Caco-2 (cell line): Measurements from ENCODE around the gene SRXN1. TPM values are rescaled to one million over a fixed set of nuclear protein-coding genes. Genes with fewer than 3 reads are reported as not detected.

Source experiments
- BruUV-seq: library from RNA; stranded (reverse); fragments of 400-500 nt; replicated peaks from 2 replicates; lab custom pipeline; 2021; lab: Mats Ljungman, UMichigan
- CTCF ChIA-PET: fragments of 300-600 bp; sonication (Branson Sonifier 250); formaldehyde crosslinking; loops from one replicate; lab custom pipeline; 2022; ENCODE audit warnings: antibody characterized with exemption; lab: Charles Lee
- POLR2A ChIA-PET: fragments of 300-600 bp; sonication (Branson Sonifier 250); formaldehyde crosslinking; loops from one replicate; lab custom pipeline; 2022; ENCODE audit warnings: antibody characterized with exemption; lab: Charles Lee
- DNase-seq, 2 experiments: peaks; one replicate each; pipeline versions ENCODE4 v3.0.0 to v3.0.0-alpha.2; 2020 to 2022
- H3K27me3 ChIP-seq: replicated peaks from 2 replicates; pipeline ENCODE4 v1.6.0; 2011; ENCODE audit warnings: low read length; ENCODE audit not compliant: control insufficient read depth, insufficient read depth
- H3K36me3 ChIP-seq: 2 replicates; pipeline ENCODE4 v1.5.1; 2011; ENCODE audit warnings: low read length; ENCODE audit not compliant: control insufficient read depth, insufficient read depth
- H3K4me1 ChIP-seq: fragments of 250-450 bp; sonication (Bioruptor Pico); 2 replicates; pipeline ENCODE4 v1.5.1; 2020; ENCODE audit warnings: mild to moderate bottlenecking
- H3K4me3 ChIP-seq: 2 replicates; pipeline ENCODE4 v1.5.1; 2011; ENCODE audit warnings: low read depth, mild to moderate bottlenecking, control low read depth, low read length
- H3K9me3 ChIP-seq: fragments of 250-450 bp; sonication (Bioruptor Pico); 2 replicates; pipeline ENCODE4 v1.5.1; 2020; ENCODE audit warnings: mild to moderate bottlenecking, moderate library complexity
- H3K27ac Mint-ChIP-seq: one replicate; pipeline ENCODE4 v1.8.0; 2022; ENCODE audit warnings: mixed read lengths; ENCODE audit not compliant: unreplicated experiment
- H3K27me3 Mint-ChIP-seq: one replicate; pipeline ENCODE4 v1.8.0; 2022; ENCODE audit warnings: mixed read lengths; ENCODE audit not compliant: insufficient read depth, unreplicated experiment
- H3K36me3 Mint-ChIP-seq: one replicate; pipeline ENCODE4 v1.8.0; 2022; ENCODE audit warnings: mild to moderate bottlenecking, mixed read lengths; ENCODE audit not compliant: insufficient read depth, unreplicated experiment
- H3K4me1 Mint-ChIP-seq: one replicate; pipeline ENCODE4 v1.8.0; 2022; ENCODE audit warnings: low read depth, mixed read lengths; ENCODE audit not compliant: unreplicated experiment
- H3K4me3 Mint-ChIP-seq: one replicate; pipeline ENCODE4 v1.8.0; 2022; ENCODE audit warnings: mild to moderate bottlenecking, moderate library complexity, mixed read lengths; ENCODE audit not compliant: unreplicated experiment
- H3K9me3 Mint-ChIP-seq: one replicate; pipeline ENCODE4 v1.8.0; 2022; ENCODE audit warnings: mixed read lengths; ENCODE audit not compliant: unreplicated experiment
- intact Hi-C: fragments of 100-400 bp; cut with micrococcal nuclease; formaldehyde crosslinking; loops from one replicate; pipeline ENCODE4 v1.10.0; 2022; ENCODE audit not compliant: unreplicated experiment
- total RNA-seq: library from RNA; stranded (reverse); gene quantifications from 2 replicates; pipeline ENCODE4 v1.2.3, GENCODE V29; 2022
- TF ChIP-seq, protein P1 (sequence below), 2 experiments: fragments of 200-600 bp in 1 of 2; IDR thresholded peaks; 1 replicate in 1 of 2; 2 replicates in 1 of 2; pipeline versions ENCODE4 v1.5.1 to v1.8.0; 2011 to 2022; ENCODE audit warnings: antibody characterized with exemption in 1 of 2, control low read depth in 1 of 2, inconsistent platforms in 1 of 2, low read depth in 1 of 2, low read length in 1 of 2, mild to moderate bottlenecking in 1 of 2, moderate library complexity in 1 of 2; ENCODE audit not compliant: insufficient read depth in 1 of 2, severe bottlenecking in 1 of 2, unreplicated experiment in 1 of 2

Gene SRXN1
- total RNA-seq, 1 experiment from 2014 or later, result 33.7 TPM

DNA sequence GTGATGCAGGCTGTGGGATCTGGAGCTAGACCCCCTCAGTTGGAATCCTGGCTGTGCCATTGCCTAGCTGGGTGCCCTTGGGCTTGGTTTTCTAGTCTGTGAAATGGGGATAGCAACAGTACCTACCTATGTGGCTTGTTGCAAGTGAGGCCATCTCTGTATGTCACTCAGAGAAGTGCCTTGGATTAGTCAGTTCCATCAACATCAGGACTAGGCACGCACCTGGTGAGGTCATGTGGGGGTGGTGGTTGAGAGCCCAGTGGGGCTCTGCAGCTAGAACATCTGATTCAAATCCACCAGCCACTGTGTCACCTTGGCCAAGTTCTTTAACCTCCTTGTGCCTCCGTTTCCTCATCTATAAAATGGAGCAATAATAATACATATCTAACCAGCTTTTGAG is 55.4 kb downstream of the SRXN1 start:
- TF ChIP-seq, protein P1, sequence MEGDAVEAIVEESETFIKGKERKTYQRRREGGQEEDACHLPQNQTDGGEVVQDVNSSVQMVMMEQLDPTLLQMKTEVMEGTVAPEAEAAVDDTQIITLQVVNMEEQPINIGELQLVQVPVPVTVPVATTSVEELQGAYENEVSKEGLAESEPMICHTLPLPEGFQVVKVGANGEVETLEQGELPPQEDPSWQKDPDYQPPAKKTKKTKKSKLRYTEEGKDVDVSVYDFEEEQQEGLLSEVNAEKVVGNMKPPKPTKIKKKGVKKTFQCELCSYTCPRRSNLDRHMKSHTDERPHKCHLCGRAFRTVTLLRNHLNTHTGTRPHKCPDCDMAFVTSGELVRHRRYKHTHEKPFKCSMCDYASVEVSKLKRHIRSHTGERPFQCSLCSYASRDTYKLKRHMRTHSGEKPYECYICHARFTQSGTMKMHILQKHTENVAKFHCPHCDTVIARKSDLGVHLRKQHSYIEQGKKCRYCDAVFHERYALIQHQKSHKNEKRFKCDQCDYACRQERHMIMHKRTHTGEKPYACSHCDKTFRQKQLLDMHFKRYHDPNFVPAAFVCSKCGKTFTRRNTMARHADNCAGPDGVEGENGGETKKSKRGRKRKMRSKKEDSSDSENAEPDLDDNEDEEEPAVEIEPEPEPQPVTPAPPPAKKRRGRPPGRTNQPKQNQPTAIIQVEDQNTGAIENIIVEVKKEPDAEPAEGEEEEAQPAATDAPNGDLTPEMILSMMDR (IDR thresholded peaks at IDR 0.05; ENCODE audit: insufficient read depth in 1 of 2, low read depth in 1 of 2, low read length in 1 of 2, severe bottlenecking in 1 of 2, unreplicated experiment in 1 of 2), result no peak
- POLR2A ChIA-PET, result no interaction called here
- BruUV-seq, result no TSS peak

More for the DNA sequence above, 55.4 kb downstream of the SRXN1 start:
- Mint-ChIP-seq H3K4me3 (no peak overlapping the region), H3K27me3 (no peaks in the 10 kb centered on the region), H3K9me3 (no peaks in the 10 kb centered on the region), H3K27ac (no peak overlapping the region), H3K36me3 (no peaks in the 10 kb centered on the region), H3K4me1 (no peaks in the 10 kb centered on the region)
- Histone ChIP-seq H3K27me3 (no peaks in the 10 kb centered on the region), H3K4me1 (no peaks in the 10 kb centered on the region), H3K9me3 (no peaks in the 10 kb centered on the region), H3K36me3 (no peaks in the 10 kb centered on the region), H3K4me3 (no peak overlapping the region)
- CTCF ChIA-PET, result no interaction called here
- intact Hi-C loops, result no loop called here
- DNase-seq, result peak in 1 of 2 experiments; percentile 4

Other genes starting within 250 kb of the SRXN1 start
- 103 and 111 TPM in 2 replicates for gene RBCK1, start 244.9 kb downstream of the SRXN1 start, total RNA-seq
- 30.0 and 35.8 TPM in 2 replicates for gene TBC1D20, start 190.7 kb downstream of the SRXN1 start, total RNA-seq
- gene CSNK2A1, start 109.4 kb downstream of the SRXN1 start, total RNA-seq, result 188 and 205 TPM in 2 replicates
- not detected in 2 replicates for gene TCF15, start 42.9 kb downstream of the SRXN1 start, total RNA-seq
- not detected in 2 replicates for gene SCRT2, start 22.6 kb upstream of the SRXN1 start, total RNA-seq
- gene SLC52A3, start 115.3 kb upstream of the SRXN1 start, total RNA-seq, result 0.50 and 0.56 TPM in 2 replicates
- 13.8 and 18.4 TPM in 2 replicates for gene FAM110A, start 180.5 kb upstream of the SRXN1 start, total RNA-seq